HT1080 (cell line): ENCODE measurements around the gene TYW1B. TPM values are rescaled to one million over a fixed set of nuclear protein-coding genes. Genes with fewer than 3 reads are reported as not detected.
A peak's percentile ranks its signal among the peaks of the same experiment; 100 is the strongest.
"Not testable (repeated sequence)": the region's sequence is repeated elsewhere in the genome, so short reads cannot be mapped to it uniquely, and the experiment has no call there.

ENCODE experiments used
- DNase-seq: peaks from one replicate; pipeline ENCODE4 v3.0.0-alpha.2; 2015; ENCODE audit warnings: low read depth
- polyA plus RNA-seq, 2 experiments: library from polyadenylated mRNA; depleted of rRNA; stranded (reverse); fragments of >200 nt; gene quantifications; 2 replicates each; pipeline ENCODE4 v1.2.3, GENCODE V29; 2015
- total RNA-seq: library from RNA; depleted of rRNA; stranded (reverse); fragments of >200 nt; shearing (Covaris generic); gene quantifications from 2 replicates; pipeline ENCODE4 v1.2.3, GENCODE V29; 2014; rRNA removed

The TYW1B gene, protein sequence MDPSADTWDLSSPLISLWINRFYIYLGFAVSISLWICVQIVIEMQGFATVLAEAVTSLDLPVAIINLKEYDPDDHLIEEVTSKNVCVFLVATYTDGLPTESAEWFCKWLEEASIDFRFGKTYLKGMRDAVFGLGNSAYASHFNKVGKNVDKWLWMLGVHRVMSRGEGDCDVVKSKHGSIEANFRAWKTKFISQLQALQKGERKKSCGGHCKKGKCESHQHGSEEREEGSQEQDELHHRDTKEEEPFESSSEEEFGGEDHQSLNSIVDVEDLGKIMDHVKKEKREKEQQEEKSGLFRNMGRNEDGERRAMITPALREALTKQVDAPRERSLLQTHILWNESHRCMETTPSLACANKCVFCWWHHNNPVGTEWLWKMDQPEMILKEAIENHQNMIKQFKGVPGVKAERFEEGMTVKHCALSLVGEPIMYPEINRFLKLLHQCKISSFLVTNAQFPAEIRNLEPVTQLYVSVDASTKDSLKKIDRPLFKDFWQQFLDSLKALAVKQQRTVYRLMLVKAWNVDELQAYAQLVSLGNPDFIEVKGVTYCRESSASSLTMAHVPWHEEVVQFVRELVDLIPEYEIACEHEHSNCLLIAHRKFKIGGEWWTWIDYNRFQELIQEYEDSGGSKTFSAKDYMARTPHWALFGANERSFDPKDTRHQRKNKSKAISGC
- total RNA-seq = 1.7 TPM in 2 replicates
- polyA plus RNA-seq (2015; cell fraction: cytosol; rRNA removed) = 0.60 TPM in 2 replicates
- polyA plus RNA-seq (2015; cell fraction: nucleus; rRNA removed) = 0.94 and 1.3 TPM in 2 replicates

DNA sequence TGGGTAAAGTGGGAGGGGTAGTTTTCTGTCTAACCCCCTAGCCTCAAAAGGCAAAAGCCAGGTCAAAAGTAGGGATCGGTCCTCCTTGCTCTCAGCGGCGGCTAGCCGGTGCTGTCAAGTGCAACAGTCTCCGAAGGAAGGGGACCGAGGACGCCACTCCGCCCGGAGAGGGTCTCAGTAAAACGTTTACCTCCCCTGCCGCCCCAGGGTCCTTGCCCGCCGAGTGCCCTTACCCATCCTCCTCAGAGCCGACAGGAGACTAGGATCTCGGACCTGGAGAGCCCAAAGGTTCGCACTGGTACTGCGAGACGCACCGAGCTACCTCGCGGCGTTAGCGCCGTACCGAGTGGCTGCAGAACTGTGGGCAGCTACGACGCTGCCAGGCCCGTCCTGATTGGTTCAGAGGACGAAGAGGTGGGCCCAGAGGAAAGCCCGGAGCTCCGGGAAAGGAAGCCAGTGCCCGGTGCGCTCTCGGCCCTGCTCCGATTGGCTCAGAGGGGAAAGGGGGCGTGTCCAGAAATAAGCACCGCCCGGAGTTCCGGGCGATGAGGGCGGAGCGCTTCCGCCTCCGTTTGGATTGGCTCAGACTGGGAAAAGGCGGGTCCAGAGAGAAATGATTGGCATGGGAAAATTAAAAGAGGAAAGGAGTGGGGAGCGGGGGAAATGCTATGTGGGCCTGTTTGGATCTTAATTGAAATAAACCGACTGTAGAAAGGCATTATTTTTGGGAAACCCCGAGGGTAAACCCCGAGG, at the start of gene TYW1B:
Gene TYW1B (minus strand): TSS at position 362 of the 753 bp plus-strand sequence. CDS start 125 bp downstream, at position 237.
- DNase-seq = peak; percentile 98

DNA sequence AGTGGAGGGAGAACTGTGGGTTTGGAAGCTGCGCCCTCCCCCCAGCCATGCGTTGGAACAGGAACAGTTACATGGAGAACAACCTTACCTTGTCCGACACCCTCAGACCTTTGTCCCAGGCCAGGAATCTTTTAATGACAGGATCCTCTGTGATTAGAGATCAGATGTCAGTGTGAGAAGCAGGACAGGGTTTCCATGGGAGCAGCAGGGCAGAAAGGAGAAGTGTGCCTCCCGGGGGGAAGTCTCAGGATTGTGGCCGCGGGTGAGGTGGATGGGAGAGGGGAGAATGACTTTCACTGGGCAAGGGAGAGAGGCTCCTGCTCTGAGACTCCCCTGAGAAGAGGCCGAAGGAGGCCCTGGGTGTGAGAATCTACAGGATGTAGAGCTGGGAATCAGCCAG, 39.6 kb upstream of the TYW1B start:
- DNase-seq = not testable (repeated sequence)

- DNase-seq = not testable (repeated sequence)
Observed at GRCh38 chr7:72858846-72859400, 30.9 kb upstream of the TYW1B start.

DNA sequence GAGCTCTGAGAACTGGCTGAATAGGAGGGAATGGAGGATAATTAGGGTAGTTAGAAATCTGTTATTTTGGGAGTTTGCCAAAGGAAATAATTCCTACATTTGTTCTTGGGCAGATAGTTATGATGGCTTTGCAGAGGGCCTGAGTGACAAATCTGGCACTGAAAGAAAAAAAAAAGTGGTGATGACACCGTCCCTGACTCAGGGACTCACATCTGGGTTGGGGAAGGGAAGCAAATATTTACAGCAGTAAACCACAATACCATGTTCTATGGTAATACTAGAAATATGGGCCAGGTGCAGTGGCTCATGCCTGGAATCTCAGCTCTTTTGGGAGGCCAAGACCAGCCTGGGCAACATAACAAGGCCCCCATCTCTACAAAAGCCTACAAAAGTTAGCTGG, 29.9 kb upstream of the TYW1B start:
- peak; percentile 22 for DNase-seq

DNA sequence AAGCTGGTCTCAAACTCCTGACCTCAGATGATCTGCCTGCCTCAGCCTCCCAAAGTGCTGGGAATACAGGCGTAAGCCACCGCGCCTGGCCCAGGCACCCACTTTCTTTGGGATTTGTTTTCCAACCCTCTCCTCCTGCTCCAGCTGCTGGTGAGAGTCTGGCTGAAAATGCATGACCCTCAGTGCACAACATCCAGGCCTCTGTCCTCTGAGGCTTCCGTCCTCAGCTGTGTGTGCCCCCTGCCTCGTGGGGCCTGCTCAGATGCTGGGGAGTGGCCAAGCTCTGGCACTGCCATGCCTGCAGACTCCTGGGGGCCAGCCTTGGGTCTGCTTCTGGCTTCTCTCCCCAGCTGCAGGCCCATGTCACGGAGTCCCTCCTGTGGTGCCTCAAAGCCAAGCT, 27.3 kb upstream of the TYW1B start:
- not testable (repeated sequence) for DNase-seq

DNA sequence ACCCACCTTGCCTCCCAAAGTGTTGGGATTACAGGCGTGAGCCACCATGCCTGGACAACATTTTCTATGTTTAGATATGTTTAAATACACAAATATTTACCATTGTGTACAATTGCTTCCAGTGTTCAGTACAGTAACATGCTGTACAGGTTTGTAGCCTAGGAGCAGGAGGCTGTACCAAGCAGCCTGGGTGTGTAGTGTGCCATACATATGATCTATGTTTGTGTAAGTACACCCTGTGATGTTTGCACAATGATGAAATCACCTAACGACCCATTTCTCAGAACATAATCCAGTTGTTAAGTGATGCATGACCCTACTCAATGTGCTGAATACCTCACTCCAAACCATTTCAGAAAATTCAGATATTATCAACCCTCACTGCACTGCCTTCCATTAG, 24.9 kb upstream of the TYW1B start:
- DNase-seq = not testable (repeated sequence)

DNA sequence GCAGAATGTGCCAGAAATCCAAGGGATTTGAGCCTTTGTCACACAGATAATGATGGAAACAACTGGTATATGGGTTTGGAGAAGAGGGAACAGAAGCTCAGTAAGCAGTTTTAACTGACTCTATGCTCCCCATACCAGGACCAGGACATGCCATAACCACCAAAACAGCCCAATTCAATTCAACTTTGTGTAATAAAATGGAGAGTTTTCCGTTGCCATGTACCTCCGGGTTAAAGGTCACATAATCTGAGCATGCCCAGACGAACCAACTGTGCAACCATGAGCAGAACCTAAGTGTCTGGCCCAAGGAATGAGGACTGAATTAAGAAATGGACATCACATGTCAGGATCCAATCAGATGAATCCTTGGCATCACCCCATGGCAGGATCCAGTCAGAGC, 22.7 kb upstream of the TYW1B start:
- not testable (repeated sequence) for DNase-seq

- not testable (repeated sequence) for DNase-seq
Observed at GRCh38 chr7:72844146-72844545, 16.1 kb upstream of the TYW1B start.

- not testable (repeated sequence) for DNase-seq
Observed at GRCh38 chr7:72843166-72843565, 15.2 kb upstream of the TYW1B start.

DNA sequence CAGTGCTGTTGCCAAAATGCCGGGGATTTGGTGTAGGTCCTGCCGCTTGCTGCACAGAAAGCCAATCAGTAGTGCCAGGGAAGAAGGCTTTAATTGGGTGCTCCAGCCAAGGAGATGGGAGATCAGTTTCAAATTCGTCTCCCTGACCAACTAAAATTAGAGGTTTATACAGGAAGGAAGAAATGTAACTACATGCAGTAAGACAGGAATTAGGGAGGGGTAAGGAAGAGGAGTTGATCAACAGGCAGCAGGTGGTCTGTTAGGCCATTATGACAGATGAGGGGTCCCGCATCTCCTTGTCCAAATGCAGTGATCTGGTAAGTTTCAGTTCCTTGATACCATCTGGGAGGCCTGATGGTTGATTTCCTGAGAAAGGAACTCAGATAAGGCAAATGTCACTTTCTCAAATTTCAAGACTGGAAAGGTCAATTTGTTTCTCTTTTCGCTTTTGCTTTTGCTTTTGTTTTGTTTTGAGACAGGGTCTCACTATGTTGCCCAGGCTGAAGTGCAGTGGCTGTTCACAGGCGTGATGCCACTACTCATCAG, 13.0 kb upstream of the TYW1B start:
- not testable (repeated sequence) for DNase-seq

- DNase-seq = not testable (repeated sequence)
Observed at GRCh38 chr7:72838315-72838714, 10.3 kb upstream of the TYW1B start.

DNA sequence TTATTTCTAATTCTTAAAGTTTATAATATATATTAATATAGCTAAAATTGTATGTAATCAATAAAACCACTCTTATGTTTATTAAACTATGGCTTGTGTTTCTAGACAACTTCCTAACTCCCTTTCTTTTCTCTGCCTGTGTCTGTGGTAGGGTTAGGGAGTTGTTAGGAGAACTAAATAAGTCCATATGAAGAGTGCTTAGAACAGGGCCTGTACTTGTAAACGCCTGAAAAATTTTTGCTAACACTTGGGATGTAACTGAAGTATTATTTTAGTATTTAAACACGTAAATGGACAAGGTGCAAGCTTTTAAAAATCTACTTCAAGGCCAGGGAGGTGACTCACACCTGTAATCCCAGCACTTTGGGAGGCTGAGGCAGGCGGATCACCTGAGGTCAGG, 9.3 kb upstream of the TYW1B start:
- not testable (repeated sequence) for DNase-seq

GRCh38 chr7:72830567-72830966, 2.6 kb upstream of the TYW1B start:
- DNase-seq = not testable (repeated sequence)

DNA sequence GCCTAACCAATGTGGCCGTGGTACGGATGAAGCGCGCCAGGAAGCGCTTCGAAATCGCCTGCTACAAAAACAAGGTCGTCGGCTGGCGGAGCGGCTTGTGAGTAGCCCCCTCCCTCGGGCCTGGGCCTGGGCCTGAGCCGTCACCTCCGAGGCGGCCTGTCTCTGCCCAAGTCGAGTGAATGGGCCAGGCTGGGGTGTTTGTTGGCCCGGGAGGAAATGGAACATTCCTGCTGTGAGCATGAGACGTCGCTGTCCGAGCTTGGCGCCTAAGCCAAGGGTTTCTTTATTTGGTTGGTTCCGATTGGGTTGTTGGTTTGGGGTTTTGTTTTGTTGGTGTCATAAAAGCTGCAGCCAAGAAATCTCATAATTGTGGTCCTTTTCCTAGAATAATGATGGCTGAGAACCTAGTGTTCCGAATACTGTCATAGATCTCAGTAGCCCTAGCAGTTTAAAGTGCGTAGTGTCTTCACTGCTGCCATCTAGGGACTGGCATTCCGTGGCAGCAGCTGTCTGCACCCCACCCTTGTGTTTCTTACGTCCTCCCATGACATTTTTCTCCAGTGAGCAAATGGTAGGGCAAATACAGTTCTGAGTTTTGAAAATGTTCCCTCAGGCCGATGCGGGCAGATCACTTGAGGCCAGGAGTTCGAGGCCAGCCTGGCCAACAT, 1.8 kb upstream of the TYW1B start:
- peak; percentile 79 for DNase-seq

GRCh38 chr7:72829291-72829686, 1.3 kb upstream of the TYW1B start:
- DNase-seq = peak; percentile 98

GRCh38 chr7:72823765-72824732, 4.0 kb downstream of the TYW1B start:
- DNase-seq = peak; percentile 36

GRCh38 chr7:72822497-72822896, 5.5 kb downstream of the TYW1B start:
- not testable (repeated sequence) for DNase-seq

DNA sequence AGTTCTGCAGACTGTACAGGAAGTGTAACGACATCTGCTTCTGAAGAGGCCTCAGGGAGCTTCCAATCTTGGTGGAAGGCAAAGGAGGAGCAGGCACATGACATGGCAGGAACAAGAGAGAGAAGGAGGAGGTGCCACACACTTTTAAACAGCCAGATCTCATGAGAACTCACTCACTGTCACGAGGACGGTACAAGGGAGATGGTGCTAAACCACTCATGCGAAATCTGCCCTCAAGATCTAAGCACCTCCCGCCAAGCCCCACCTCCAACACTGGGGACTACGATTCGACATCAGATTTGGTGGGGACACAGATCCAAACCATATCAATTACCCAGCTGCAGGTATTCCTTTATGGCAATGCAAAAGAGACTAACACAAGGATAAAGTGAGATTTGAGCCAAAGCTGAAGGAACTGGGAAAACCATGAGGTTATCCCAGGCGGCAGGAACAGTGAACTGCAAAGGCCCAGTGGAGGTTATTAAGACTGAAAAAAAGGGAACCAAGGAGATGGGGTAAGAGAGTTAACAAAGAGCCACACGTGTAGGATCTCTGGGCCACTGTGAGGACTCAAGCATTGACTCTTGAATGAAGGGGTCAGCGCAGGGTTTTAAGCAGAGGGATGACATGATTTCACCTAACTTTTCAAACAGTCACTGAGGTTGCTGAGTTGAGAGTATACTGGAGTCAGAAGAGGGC, 9.2 kb downstream of the TYW1B start:
- not testable (repeated sequence) for DNase-seq

DNA sequence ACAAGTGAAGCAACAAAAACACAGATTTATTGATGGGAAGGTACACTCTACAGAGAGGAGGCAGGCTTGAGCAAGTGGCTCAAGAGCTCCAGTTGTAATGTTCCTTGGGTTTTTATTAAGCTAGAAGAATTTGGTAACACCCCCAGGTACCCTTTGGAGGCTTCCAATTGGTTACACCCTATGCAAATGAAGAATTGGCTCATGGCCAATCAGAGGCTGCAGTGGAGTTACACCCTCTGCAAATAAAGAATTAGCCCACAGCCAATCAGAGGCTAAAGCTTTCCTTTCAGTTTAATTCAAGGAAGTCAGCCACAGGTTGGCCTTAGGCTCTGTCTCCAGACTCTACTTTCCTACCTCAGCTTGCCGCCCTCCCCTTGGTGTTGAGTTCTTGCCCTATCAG, 10.3 kb downstream of the TYW1B start:
- DNase-seq = not testable (repeated sequence)
